Suprapubic skin (tissue), 4 donors: ENCODE results near the gene TEX38. TPM values are rescaled to one million over a fixed set of nuclear protein-coding genes. Genes with fewer than 3 reads are reported as not detected.

Source experiments
- DNase-seq, 2 donors: peaks; one replicate each; pipeline ENCODE4 v3.0.0-alpha.2; 2019; ENCODE audit warnings: low spot score in 2 of 2
- H3K27ac ChIP-seq: fragments of 200-600 bp; sonication (generic); one replicate; pipeline ENCODE4 v1.5.1; 2019
- H3K27me3 ChIP-seq: fragments of 200-600 bp; sonication (generic); one replicate; pipeline ENCODE4 v1.5.1; 2019
- H3K36me3 ChIP-seq: fragments of 200-600 bp; sonication (generic); one replicate; pipeline ENCODE4 v1.5.1; 2019
- H3K4me1 ChIP-seq: fragments of 200-600 bp; sonication (generic); one replicate; pipeline ENCODE4 v1.5.1; 2019
- H3K4me3 ChIP-seq: fragments of 200-600 bp; sonication (generic); one replicate; pipeline ENCODE4 v1.5.1; 2019; ENCODE audit warnings: mild to moderate bottlenecking
- H3K9me3 ChIP-seq: fragments of 200-600 bp; sonication (generic); one replicate; pipeline ENCODE4 v1.5.1; 2019
- CTCF ChIP-seq, 2 donors: fragments of 200-600 bp in 1 of 2; fragments of 450-650 bp in 1 of 2; sonication (generic) in 1 of 2; IDR thresholded peaks; one replicate each; pipeline ENCODE4 v1.5.1; 2016 to 2019; ENCODE audit warnings: antibody characterized with exemption in 2 of 2, mild to moderate bottlenecking in 1 of 2, moderate library complexity in 1 of 2
- EP300 ChIP-seq: sonication (generic); formaldehyde crosslinking; IDR thresholded peaks from one replicate; pipeline ENCODE4 v1.6.1; 2017; ENCODE audit warnings: antibody characterized with exemption
- POLR2A ChIP-seq, 2 donors: fragments of 450-650 bp; IDR thresholded peaks; one replicate each; pipeline ENCODE4 v1.6.1; 2017; ENCODE audit warnings: antibody characterized with exemption in 2 of 2, mild to moderate bottlenecking in 2 of 2, moderate library complexity in 2 of 2
- POLR2AphosphoS5 ChIP-seq, 3 donors: sonication (generic); formaldehyde crosslinking; IDR thresholded peaks; one replicate each; pipeline ENCODE4 v1.6.1; 2017; ENCODE audit warnings: antibody characterized with exemption in 3 of 3
- WGBS: methylation state at CpG from one replicate; pipeline ENCODE4 v1.1.5; 2018; 5-methylcytosine and 5-hydroxymethylcytosine counted together
- total RNA-seq, 4 donors: library from RNA; depleted of rRNA; stranded (reverse); fragments of >200 nt; gene quantifications; one replicate each; pipeline ENCODE4 v1.1.0, GENCODE V29; 2016

Gene TEX38
- total RNA-seq, 4 donors from 2014 or later: not detected

- no peak for DNase-seq
- TF ChIP-seq POLR2AphosphoS5 (IDR thresholded peaks at IDR 0.05) (no peak), POLR2A (IDR thresholded peaks at IDR 0.05) (no peak), CTCF (IDR thresholded peaks at IDR 0.05) (no peak), EP300 (no peak)
- Histone ChIP-seq H3K4me1 (no peaks in the 10 kb centered on the region), H3K27me3 (no peaks in the 10 kb centered on the region), H3K9me3 (peaks cover 3% of the 10 kb centered on the region), H3K27ac (no peak overlapping the region), H3K36me3 (peaks cover 35% of the 10 kb centered on the region), H3K4me3 (no peak overlapping the region)
Observed at GRCh38 chr1:46643368-46643775, 28.3 kb upstream of the TEX38 start.

GRCh38 chr1:46645815-46646214 is 25.8 kb upstream of the TEX38 start:
- peaks cover 3% of the 10 kb centered on the region for H3K9me3 ChIP-seq
- H3K4me3 ChIP-seq: no peak overlapping the region
- no peaks in the 10 kb centered on the region for H3K27me3 ChIP-seq
- 85% methylated on average over 4 of the region's 4 CpGs for WGBS
- H3K4me1 ChIP-seq: no peaks in the 10 kb centered on the region
- TF ChIP-seq EP300: no peak
- no peak for TF ChIP-seq POLR2AphosphoS5 (IDR thresholded peaks at IDR 0.05)
- TF ChIP-seq POLR2A (IDR thresholded peaks at IDR 0.05): no peak
- TF ChIP-seq CTCF (IDR thresholded peaks at IDR 0.05): no peak
- H3K27ac ChIP-seq: no peak overlapping the region
- DNase-seq: no peak
- H3K36me3 ChIP-seq: peaks cover 57% of the 10 kb centered on the region

- DNase-seq: no peak
- TF ChIP-seq POLR2AphosphoS5 (IDR thresholded peaks at IDR 0.05) (no peak), CTCF (IDR thresholded peaks at IDR 0.05) (no peak), POLR2A (IDR thresholded peaks at IDR 0.05) (no peak), EP300 (no peak)
- no peaks in the 10 kb centered on the region for H3K27me3 ChIP-seq
- no peak overlapping the region for H3K4me3 ChIP-seq
- H3K36me3 ChIP-seq: peaks cover 58% of the 10 kb centered on the region
- no peak overlapping the region for H3K27ac ChIP-seq
- no peaks in the 10 kb centered on the region for H3K4me1 ChIP-seq
- H3K9me3 ChIP-seq: peaks cover 3% of the 10 kb centered on the region
- WGBS: 90% methylated on average over 1 of the region's 1 CpG
Observed at GRCh38 chr1:46646331-46646730, 25.3 kb upstream of the TEX38 start.

GRCh38 chr1:46646844-46647243 is 24.8 kb upstream of the TEX38 start:
- WGBS: 96% methylated on average over 2 of the region's 2 CpGs
- peaks cover 57% of the 10 kb centered on the region for H3K36me3 ChIP-seq

GRCh38 chr1:46647611-46648010 is 24.0 kb upstream of the TEX38 start:
- no peak for DNase-seq
- no peaks in the 10 kb centered on the region for H3K4me1 ChIP-seq
- H3K9me3 ChIP-seq: peaks cover 3% of the 10 kb centered on the region
- peaks cover 57% of the 10 kb centered on the region for H3K36me3 ChIP-seq
- H3K4me3 ChIP-seq: no peak overlapping the region
- H3K27ac ChIP-seq: no peak overlapping the region
- no peak for TF ChIP-seq POLR2AphosphoS5 (IDR thresholded peaks at IDR 0.05)
- TF ChIP-seq EP300: no peak
- TF ChIP-seq CTCF (IDR thresholded peaks at IDR 0.05): no peak
- TF ChIP-seq POLR2A (IDR thresholded peaks at IDR 0.05): no peak
- no peaks in the 10 kb centered on the region for H3K27me3 ChIP-seq
- 98% methylated on average over 3 of the region's 3 CpGs for WGBS

More at GRCh38 chr1:46646844-46647243, 24.8 kb upstream of the TEX38 start:
- Histone ChIP-seq H3K4me1 (no peaks in the 10 kb centered on the region), H3K4me3 (no peak overlapping the region), H3K9me3 (peaks cover 3% of the 10 kb centered on the region), H3K27ac (no peak overlapping the region), H3K27me3 (no peaks in the 10 kb centered on the region)
- TF ChIP-seq CTCF (IDR thresholded peaks at IDR 0.05): no peak
- no peak for TF ChIP-seq EP300
- TF ChIP-seq POLR2A (IDR thresholded peaks at IDR 0.05): no peak
- TF ChIP-seq POLR2AphosphoS5 (IDR thresholded peaks at IDR 0.05): no peak
- no peak for DNase-seq
